NCI-H2227 (cell line): ENCODE results near the gene ADCYAP1R1.

Experiments
- DNase-seq: peaks from one replicate; lab custom pipeline; 2025; ENCODE audit not compliant: unreplicated experiment; lab: John Stamatoyannopoulos, UW

Gene ADCYAP1R1

DNA sequence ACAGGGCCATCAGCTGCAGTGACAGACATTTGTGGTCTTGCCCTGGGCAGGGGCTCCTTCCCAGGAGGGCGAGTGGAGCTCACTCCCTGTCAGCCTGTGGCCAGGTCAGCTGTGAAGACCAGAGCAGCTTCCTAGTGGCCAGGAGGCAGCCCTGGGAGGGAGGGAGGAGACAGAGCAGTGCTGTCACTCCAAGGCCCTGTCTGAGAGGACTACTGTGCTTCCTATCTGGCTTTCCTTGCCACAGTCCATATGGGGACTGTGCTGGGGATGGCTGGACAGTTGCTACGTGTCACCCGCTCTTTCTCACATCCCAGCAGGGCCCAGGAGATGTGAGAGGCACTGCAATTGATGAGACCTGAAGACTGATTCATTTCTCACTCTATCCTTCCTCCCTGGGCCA, 15.2 kb upstream of the ADCYAP1R1 start:
- no peak for DNase-seq

DNA sequence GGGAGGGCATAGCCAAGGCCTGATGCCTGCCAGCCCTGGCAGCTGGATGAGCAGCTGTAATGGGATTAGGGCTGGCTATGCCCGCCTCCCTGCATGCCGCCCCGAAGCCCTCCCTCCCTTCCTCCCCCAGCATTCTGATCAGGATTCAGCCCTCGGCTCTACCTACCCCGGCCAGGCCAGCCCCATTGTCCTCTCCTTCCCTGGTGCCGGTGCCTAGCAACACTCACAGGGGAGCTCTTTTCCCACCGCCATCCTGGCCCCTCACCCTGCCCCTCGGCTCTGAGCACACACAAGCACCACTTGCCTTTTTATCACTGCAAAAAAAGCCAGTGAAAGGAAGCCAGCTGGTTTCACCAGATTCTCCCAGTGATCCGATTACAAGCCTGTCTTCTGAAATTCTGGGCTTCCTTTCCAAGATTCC, 9.0 kb upstream of the ADCYAP1R1 start:
- DNase-seq: peak; percentile 34

DNA sequence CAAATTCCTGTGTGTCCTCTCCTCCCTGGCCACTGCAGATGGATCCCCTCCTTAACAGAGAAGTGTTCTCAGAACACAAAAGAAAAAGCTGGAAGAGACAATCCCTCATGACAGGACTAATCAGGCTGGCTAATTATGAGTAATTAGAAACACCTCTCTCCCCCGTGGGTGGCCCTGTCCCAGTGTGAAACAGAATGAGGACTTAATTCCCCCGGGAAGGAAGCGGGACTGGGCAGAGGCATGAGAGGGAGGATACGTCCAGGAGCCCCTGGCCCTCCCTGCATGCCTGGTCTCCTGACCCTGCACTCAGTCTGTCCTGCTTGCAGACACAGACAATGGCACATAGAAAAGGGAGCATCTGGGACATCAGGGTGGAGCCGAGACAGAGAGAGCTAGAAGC, 7.6 kb upstream of the ADCYAP1R1 start:
- DNase-seq: no peak

DNA sequence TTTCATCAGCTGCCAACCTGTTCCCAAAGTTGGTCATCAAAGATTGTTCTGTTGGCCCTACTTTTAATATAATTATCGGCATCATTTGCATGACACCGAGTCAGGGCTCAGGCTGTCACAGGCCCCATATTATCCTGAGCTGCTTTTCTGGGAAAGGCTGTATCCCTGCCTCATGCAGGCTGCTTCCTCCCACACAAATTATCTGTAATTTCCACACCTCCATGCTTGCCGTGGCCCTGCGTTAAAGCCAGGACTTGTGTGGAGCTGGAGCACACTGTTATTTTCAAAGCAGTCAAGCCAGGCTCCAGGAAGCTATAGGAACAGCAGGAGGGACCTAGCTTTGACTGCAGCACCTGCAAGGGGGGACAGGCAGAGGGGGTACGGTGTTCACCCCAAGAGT, 5.4 kb upstream of the ADCYAP1R1 start:
- no peak for DNase-seq

DNA sequence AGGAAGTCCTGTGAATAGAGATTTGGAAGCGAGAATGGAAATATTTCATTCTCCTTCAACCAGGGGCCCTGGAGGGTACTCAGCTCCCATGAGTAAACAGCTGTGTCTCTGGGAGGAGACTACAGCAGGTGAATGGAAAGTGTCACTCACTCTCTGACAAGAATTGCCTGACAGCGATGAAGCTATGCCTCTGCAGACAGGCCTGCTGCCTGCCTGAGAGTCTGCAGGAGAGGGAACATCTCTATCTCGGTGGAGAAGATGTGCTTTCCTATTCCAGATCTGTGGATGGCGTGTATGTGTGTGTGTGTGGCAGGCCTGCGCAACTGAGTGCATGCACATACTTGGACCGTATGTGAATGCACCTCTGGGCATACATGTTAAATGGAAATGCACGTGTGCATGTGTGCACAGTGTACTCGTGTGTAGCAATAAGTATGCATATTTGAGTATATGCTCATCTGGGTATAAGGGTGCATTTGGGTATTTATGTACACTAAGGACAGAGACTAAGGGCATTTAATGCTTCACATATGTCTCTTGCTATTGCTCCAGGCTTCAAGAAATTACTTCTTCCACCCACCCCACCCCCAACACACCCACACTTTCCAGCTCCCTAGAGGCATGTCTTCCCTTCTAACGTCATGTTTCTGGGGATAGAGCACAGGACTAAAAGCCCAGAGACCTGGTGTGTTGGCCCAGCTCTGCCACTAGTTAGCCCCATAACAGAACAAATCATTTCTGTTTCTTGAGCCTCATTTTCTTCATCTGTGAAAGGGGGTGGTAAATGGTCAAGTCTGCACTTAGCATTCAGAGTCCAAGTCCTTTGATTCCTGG, 4.6 kb upstream of the ADCYAP1R1 start:
- DNase-seq: no peak

DNA sequence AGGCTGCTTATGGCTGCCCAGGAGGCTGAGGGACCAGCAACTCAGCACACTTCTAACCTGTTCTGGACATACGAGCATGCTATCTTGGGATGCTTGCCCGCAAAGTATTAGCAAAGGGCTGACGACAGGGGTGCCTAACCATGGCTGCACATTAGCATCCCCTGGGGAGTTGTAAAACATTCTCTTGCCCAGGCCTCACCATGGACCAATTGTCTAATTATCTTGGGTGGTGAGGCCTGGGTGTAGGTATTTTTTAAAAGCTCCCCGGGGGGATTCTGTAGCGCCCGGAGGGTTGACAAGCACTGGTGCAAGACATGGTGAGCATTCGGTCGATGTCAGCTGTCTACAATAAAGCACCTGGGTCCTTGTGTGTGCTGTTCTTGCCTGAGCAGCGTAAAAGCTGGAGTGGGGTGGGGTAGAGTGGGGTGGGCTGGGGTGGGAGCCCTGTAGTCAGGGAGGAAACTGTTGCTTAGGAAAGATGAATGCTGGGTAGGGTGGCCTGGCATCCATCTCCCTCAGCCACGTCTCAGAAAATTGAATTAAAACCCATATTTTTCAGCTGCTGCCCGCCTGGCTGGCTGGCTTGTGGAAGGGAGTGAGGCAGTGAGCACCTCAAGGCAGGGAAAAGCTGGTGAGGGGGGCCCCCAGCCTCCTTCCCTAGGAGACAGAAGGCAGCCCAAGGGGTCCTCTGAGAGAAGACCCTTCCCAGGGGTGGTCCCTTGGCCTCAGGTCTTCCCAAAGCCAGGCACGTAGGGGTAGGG, 2.9 kb upstream of the ADCYAP1R1 start:
- DNase-seq: no peak

DNA sequence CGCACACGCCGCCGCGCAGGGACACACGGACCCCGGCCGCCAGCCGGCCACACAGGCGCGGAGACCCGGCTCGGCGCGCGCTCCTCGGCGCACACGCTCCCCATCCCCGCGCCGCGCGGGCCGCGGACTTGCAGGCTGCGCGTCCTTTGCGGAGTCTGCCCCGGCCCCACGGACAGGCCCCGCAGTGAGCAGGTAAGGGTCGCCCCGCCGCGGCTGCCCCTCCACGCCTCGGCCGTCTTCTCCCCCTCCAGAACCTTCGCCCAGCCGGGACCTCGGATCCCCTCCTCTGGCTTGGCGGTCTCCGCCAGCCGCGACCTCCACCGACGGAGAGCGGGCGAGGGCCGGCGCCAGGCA, 356 bp downstream of the ADCYAP1R1 start:
- no peak for DNase-seq

DNA sequence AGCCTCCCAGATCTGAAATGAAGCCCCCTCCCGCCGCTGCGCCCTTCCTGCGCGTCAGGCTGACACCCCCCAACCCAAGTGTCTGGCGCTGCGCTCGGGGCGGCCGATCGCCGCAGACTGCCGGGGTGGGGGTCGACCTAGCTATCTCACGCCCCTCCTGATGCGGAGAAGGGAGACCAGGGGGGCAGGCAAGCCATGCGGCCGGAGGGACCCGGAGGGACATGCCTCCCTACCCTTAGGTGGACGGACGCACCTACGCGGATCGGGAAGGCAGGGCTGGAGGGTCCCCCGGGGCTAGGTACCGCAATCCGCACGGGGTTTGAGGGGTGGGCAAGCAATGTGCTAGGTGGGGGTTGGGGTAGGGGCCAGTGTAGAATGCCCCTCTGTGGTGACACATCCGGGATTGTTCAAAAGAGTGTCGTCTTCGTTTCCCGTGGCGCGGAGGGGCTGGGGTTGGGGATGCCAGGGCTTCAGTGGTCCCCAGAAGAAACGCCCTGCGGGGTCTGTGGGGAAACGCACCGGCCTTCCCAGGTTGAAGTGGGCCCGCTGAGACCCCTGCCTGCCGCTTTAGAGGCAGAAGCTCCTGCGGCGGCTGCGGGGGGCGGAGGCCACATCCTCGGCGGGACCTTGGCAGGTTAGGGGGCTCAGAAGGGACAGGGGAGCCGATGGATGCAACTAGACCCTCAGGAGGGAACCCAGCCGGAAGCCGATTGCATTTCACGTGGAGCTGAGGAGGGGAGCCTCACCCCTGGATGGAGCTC, 913 bp downstream of the ADCYAP1R1 start:
- DNase-seq: no peak

DNA sequence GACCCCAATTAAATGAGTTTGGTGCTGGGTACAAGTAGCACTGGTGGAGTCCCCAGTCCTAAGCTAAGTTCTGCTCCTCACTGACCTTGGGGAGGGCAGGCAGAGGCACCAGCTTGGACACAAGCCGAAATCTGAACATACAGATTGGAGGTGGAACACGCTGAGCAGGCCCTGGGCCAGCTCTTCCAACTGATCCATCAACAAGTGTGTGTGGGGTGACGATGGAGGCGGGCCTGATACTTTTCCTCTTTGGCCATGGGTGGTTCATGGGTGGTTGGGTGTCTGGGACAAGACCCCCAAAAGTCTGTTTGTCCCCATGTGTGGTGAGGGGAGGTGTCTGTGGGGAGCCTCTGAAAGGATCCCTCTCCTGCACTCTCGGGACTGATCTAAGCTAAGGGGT, 1.9 kb downstream of the ADCYAP1R1 start:
- DNase-seq: no peak

DNA sequence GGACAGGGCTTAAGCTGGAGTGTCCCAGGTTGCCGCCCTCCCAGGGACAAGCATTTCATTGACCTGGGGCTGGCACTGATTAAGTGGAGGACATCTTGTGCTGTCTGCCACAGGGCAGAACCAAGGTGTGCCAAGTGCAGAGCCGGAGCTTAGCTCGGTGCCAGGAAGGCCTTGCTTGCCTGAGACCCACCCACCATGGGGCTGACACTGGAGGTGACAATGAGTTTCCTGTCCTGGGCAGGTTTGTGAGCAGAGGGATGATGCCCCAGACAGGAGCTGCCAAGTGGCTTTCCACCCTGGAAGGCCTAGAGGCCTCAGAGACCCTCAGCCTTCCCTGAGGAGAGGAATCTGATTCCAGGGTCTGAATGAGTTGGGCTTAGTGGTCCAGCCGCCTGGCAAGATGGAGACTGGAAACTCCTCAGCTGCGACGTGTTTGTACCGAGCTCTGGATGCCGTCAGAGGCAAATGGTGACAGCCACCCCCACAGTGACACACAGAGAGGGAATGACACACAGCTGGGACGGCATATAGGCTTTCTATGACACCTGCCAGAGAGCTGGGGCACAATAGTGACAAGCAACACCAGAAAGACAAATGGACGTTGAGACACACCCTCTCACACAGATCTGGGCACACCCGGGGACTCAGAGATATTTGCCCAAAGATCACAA, 2.6 kb downstream of the ADCYAP1R1 start:
- no peak for DNase-seq

DNA sequence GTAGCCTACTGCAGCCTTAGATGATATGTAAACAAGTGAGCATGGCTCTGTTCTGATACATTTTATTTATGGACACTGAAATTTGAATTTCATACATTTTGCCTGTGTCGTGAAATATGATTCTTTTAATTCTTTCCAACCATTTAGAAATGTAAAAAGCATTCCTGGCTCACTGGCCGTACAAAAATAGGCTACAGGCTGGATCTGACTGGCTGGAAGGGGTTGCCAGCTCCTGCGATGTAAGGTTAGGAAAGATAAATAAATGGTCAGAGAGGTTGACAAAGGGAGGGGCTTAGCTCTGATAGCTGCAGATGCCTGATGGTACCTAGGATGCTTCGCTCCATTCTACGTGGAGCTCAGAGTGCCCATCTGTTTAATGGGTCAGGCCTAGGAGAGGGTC, 3.4 kb downstream of the ADCYAP1R1 start:
- DNase-seq: no peak

DNA sequence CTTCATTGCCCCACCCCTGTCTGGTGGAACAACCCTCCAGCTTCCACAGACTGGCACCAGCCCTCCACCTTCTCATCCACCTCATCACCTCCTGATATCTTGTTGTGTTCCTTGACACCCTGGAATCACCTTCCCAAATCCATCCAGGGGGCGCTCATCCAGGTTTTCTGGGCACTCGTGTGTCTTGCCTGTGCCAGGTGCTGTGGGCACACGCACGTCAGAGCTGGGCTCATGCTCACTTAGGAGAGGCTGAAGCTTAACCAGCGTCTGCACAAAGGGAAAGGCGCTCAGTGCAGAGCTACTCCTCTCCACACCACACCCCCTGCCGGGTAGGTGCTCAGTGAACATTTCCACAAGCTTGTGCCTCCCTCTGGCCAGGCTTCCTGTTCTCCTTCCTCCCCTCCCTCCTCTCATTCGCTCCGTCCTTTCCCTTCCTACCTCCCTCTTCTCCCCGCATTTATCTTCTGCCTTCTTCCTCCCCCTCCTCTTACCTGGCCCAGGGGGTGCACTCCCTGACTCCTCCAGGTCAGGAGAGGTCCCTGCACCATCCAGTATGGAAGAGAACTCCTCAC, 4.8 kb downstream of the ADCYAP1R1 start:
- DNase-seq: no peak

DNA sequence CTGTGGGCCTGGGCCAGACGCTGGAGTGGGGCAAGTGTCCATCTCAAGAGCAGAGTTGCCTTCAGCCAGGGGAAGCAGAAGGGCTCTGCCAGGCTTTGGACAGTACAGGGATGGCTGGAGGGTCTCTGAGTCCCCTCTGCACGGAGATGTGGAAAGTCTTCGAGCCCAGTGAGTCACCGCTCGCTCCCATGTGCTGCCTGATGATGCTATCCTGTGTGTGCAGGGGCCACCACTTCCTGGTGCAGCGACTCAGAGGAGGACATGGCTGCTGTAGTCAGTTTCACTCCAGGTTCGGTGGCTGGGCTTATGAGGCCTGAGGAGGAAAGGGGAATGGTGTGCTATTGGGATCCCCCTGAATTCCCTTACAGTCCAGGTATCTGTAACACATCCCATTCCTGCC, 6.0 kb downstream of the ADCYAP1R1 start:
- DNase-seq: no peak

DNA sequence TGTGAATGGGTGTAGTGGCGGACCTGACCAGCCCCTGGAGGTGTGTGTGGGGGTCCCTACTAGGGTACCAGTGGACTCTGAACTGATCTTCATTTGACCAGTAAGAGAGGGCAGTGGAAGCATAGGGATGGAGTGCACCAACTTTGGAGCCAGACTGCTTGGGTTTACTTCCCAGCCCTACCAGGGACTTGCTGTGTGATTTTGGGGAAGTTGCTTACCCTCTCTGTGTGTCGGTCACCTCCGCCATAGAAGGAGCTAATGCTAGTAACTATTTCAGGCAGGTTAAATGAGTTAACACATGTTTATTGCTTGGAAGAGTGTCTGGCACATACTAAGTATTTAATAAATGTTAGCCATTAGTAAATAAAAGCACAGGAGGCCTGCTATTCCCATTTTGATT, 6.6 kb downstream of the ADCYAP1R1 start:
- DNase-seq: no peak

DNA sequence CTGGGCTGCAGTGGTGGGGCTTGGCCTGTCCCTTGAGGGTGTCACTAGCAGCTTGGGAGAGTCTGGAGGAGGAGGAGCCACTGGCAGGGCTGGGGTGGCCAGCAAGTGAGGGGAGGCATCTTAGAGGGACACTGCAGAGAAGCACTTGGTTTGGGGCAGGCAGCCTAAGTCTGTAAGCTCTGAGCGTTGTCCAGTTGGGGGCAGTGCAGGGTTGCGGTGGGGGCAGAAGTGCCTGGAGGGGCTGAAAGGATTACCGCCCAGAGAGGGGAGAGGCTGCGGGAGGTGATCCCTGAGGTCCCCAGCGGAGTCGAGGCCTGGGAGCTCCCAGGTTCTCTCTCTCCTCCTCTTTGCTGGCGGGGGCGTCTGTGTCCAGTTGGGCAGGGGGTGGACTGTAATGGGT, 7.4 kb downstream of the ADCYAP1R1 start:
- no peak for DNase-seq

DNA sequence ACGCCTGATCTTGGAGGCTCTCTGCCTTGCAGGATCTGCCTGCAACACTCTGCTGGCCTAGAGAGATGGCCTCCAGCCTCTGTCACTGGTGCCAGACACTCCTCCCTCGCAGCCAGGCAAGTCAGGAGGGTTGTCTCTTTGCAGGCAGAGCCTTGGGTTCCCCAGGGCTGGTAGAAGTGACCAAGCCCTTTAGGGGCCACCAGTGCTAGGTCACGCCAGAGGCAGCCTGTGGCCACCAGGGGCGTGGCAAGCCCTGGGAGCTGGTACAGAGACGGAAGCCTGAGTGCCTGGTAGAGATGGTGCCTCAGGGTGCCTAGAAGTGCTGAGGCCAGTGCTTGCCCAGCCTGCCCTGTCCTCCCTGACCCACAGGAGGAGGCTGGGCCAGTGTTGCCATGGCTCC, 9.1 kb downstream of the ADCYAP1R1 start:
- no peak for DNase-seq

DNA sequence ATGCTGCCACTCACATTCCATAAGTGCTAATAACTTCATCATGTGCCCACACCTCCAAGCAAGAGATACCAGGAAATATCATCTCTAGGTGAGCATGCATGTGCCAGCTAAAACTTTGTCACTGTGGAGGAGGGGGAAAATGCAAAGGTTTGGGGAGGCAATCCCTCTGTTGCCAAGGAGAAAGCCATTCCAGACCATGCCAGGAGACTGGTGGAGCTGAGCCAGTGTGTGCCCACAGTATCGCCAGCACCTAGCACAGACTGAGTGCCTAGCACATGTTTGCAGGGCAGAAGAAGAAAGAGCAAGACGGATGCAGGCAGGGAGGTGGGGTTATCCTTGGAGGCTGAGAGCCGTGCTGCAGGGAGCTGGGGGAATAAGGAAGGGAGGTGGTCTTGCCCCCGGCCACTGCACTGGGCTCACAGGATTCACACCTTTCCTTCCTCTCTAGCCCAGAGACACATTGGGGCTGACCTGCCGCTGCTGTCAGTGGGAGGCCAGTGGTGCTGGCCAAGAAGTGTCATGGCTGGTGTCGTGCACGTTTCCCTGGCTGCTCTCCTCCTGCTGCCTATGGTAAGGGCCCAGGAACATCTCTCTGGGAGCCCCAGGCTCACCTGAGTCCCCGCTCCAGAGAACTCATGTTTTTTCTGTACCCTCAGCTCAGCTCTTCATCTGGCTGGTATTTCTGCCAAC, 10.8 kb downstream of the ADCYAP1R1 start:
- DNase-seq: no peak

DNA sequence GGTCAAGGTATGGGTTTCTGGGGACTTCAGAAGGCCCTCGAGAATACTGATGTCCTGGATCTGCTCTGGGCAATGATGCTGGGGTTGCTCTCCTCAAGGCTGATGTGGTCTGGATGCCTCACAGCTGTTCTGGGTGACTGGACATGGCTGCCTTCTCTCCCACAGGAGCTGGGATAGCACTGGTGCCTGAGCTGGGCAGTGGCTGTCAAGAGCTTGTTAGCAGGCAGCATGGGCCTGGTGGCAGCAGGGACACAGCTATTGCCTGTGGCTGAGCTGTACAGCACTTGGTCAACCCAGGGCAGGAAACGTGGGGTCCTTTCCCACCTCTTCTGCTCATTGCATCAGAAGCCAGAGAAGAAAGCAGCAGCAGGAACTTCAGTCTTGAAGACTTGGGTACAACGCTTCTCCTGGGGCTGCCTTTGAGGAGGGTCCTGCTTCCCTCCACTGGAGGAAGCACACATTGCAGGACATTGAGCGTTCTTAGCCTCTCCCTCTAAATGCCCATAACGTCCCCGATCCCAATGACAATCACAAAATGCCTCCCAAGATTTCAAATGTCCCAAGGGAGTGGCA, 13.0 kb downstream of the ADCYAP1R1 start:
- no peak for DNase-seq

DNA sequence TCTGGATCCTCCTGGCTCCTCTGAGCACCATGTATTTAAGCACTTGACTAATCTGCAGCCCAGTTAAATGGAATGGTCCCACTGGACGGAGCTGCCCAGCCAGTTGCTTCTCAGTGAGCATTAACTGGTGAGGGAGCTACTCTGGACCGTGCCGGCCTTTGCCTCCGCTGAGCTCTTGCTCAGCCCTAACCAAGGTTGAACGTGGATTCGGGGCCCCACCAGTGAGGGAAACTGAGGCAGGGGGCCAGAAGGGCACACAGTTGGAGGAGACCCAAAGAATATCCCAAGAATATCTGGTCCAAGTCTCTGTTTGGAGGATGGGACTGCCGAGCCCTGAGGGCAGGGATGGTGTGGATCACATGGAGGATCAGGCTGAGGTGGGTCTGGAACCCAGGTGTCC, 13.7 kb downstream of the ADCYAP1R1 start:
- DNase-seq: no peak

DNA sequence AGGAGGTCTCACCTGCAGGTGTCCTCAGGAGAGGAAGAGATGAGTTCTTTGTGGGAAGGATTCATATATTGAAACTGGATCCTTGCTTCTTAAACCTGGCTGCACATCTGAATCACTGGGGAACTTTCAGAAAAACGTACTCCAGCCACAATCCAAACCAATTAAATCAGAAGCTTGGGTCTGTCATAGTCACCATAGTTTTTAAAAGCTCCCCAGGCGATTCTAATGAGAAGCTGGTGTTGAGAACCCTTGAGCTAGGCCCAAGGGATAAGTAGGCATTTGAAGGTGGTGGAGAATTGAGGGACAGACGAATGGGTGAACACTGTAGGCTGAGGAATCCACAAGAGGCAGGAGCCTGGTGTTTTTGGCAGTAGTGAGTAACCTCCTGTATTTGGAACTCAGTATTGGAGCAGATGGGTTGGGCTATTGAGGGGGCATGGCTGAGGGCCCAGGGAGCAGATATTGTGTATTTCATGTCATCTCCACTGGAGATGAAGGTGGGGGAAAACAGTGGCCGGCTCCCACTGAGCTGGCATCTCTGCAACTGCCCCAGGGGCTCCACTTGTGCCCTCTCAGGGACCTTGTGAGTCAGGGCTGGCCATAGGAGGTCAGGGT, 14.5 kb downstream of the ADCYAP1R1 start:
- no peak for DNase-seq
